HG03342 (cell line): ENCODE measurements around the gene SVBP.
A peak's percentile ranks its signal among the peaks of the same experiment; 100 is the strongest.
"Not testable (repeated sequence)": the region's sequence is repeated elsewhere in the genome, so short reads cannot be mapped to it uniquely, and the experiment has no call there.

ENCODE experiments used
- ATAC-seq: cut with Tn5 transposase; IDR thresholded peaks from one replicate; pipeline ENCODE4 v1.9.1; 2021; ENCODE audit warnings: mild to moderate bottlenecking, moderate library complexity; ENCODE audit not compliant: unreplicated experiment

The SVBP gene

GRCh38 chr1:42816585-42817439, at the start of gene SVBP, which contains the start of gene ERMAP:
Gene SVBP (minus strand): TSS chr1:42817397. CDS start chr1:42816544, 853 bp downstream.
Gene ERMAP (plus strand): TSS chr1:42817122. CDS start chr1:42830449, 13,327 bp downstream.
- peak; percentile 72 for ATAC-seq

- no peak for ATAC-seq
These were observed 49.4 kb upstream of the SVBP start for GRCh38 chr1:42866549-42866948.

DNA sequence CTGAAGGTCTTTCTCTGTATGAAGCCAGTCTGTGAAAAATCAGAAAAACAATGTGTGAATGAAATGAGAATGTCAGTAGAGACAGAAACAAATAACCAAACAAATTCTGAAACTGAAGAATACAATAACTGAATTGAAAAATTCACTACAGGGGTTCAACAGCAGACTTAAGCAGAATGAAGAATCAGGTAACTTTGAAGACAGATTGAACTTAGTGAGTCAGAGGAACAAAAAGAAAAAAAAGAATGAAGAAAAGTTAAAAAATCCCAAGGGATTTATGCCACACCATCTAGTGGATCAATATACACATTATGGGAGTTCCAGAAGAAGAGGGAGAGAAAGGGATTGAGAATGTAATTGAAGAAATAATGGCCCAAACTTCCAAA, 43.8 kb upstream of the SVBP start:
- no peak for ATAC-seq

DNA sequence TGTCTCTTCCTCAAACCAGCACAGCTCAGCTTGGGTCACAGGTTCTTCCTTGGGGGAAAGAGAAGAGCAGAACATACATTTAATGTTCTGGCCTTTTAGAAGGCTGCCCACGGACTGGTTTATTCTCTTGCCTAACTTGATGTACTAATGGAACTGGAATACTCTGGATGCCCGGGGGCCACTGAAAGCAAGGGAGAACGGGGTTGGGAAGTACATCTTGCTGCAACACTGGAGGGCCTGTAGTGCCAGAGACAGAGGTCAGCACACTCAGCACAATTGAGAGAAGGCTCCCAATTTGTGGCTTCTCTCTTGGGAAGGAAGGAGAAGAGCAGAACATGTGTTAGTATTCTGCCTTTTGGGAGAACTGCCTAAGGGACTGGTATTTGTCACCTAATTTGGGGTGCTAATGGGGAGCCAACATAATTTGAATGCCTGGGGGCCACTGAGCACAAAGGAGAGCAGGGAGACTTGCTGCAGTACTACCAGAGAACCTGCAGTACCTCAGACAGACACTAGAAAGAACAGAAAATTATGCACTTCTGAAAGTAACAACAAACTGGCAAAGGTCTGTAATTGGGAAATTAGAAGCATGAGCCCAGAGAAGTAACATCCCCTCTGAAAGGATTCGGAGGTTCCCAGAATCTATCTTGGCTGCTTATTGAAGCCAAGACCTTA, 43.3 kb upstream of the SVBP start:
- no peak for ATAC-seq

- not testable (repeated sequence) for ATAC-seq
These were observed 42.2 kb upstream of the SVBP start for GRCh38 chr1:42859366-42859765.

GRCh38 chr1:42856554-42856953, 39.4 kb upstream of the SVBP start:
- not testable (repeated sequence) for ATAC-seq

- no peak for ATAC-seq
These were observed 36.1 kb upstream of the SVBP start for GRCh38 chr1:42853116-42853884.

DNA sequence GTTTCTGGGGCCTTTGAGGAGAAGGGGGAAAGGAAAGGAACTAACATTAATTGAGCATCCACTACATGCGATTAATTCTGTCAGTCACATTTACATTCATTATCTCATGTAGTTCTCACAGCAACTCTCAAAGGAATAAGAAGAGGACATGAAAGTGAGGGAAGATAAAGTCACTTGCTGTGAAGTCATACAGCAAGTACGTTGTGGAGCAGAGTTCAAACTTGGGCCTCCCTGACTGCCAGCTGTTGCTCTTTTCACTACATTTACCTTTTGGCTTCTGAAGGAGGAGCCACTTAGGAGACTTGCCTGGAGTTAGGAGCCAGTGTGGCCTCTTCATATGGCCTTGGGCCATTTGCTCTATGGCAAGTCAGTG, 35.4 kb upstream of the SVBP start:
- no peak for ATAC-seq

- no peak for ATAC-seq
These were observed 34.9 kb upstream of the SVBP start for GRCh38 chr1:42851960-42852607.

DNA sequence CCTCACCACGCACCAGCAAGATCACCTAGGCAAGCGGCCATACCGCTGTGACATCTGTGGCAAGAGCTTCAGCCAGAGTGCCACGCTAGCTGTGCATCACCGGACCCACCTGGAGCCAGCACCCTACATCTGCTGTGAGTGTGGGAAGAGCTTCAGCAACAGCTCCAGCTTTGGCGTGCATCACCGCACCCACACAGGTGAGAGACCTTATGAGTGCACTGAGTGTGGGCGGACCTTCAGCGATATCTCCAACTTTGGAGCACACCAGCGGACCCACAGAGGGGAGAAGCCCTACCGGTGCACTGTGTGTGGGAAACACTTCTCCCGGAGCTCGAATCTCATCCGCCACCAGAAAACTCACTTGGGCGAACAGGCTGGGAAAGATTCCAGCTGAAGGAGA, 34.2 kb upstream of the SVBP start:
- no peak for ATAC-seq

- no peak for ATAC-seq
These were observed 32.7 kb upstream of the SVBP start for GRCh38 chr1:42849944-42850343.

DNA sequence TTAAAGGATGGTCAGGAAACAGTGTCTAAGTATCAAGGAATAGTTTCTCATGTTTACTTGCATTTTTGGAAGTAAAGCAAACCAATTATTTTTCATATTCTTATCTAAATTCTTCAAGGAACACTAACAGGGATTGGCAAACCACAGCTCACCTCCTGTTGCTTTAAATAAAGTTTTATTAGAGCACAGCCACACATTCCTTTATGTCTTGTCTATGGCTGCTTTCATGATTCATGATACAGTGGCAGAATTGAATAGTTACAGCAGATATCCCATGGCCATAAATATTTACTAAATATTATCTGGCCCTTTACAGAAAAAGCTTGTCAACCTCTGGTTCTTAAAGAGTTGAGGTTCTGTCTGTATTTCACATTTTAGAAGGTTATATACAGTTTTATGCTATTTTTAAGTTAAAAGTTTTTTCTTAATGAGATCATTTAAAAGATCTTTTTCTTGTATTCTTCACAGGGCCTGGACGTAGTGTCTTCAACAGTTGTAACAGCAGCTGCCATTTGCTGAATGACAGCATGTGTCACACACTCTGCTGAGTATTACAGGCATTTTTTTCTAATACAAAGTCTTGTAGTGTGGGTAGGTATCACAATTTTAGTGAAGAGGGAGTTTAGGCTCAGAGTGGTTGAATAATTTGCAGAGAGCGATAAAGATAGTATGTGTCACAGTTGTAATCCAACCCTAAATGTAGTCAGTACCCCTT, 31.8 kb upstream of the SVBP start:
- ATAC-seq: no peak

DNA sequence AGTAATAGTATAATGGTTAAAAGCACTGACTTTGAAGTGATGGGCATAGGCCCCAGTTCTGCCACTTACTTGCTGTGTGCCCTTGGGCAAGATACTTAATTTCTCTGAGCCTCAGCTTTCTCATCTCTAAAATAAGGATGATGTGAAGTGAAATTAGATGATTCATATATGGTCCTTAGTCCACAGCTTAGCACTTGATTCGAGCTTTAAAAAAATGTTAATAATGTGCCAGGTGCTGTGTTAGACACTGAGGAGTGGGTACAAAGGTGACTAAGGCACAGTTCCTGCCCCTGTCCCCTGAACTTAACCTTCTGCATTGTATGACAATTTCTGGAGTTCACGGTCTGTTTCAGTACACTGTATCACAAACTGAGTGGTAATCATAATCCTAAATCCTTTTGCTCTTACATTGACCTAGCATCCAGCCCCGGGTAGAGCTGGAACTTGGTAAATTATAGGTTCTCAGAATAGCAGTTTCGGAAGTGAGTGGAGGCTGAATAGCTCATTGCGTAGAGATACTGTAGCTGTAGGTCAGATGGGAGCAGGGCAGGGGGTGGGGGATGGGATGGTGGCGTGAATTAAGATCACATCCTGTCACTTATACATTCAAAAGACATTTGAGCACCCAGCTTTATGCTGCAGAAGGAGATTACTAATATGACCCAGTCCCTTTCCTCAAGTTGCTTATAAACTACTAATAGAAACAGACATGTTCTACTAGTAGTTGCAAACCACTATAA, 30.7 kb upstream of the SVBP start:
- ATAC-seq: no peak

DNA sequence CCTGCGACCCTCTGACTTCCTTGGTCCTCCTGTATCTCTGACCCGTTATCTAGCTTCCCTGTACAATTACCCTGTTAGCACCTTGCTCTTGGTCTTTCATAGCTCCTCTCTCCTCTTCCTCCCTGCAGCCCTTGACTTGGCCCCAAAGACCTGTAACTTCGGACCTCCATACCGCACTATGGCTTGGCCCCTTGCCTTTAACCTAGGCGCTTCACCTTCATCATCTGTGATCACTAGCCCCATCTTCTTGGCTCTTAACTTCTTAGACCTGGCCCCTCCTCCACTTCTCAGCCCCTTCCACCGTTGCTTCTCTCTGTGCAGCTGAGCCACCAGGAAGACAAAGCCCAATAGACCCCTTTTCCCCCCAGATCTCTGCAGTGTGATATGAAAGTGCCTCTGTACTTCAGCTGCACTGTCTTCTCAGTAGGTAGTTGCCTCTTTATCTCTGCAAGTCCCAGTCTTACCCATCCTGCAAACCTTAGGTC, 30.0 kb upstream of the SVBP start:
- ATAC-seq: no peak

DNA sequence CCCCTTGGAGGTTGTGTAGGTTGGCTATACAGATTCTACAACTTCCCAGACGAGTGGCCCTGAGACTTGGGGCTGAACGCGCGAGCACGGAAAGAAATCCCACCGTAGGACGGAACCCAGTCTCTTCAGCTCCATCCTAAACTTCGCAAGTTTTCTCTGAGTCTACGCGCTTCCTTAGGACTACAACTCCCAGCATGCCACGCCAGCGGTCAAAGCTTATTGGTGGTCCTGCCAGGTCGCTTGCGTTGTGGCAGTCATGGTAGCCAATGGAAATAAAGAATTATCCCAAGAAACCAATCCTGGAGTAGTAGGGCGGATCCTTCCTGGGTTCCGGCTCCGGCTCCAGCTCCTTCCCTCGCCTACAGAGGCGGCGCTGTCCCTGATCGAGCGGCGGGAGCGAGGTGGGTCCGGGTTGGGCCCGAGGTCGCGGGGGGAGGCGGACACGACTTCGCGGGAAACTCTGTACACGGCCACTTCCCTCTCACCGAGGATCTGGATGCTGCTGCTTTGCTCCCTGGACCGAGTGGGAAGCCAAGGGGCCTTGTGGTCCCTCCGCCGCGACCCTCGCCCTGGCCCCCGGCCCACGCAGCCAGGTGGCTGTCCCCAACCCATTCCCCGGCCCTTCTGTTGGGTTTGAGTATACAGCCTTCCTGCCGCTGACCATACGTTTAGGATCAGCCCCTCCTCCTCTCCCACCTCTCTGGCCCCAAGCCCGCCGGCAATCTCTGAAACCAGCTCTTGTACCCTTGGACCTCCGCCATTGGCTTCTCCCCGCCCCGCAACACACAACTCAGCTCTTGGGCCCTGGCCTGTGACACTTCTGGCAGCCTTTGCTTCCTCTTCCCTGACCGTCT, 29.3 kb upstream of the SVBP start, which contains the start of gene ZNF691:
Gene ZNF691, plus strand, starts transcription at position 357 of the 854 bp plus-strand sequence. CDS start 3,046 bp downstream, outside the sequence.
- ATAC-seq: peak; percentile 96

DNA sequence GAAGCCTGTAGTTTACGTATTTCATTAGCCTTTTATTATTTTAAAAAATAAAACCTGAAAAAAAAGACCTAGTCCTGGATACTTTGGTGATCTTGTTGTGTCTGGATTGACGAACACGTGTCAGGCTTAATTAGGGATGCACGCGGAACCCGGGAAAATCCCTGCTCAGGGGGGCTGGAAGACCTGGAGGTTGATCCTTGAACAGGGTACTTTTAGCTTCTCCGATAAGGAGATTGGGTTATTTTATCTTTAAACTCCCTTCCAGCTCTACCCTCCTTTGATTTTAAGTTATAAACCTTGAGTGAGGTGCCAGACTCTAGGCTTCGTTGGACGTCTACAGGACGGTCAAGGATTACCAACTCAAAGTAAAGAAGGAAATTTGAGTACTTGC, 28.7 kb upstream of the SVBP start:
- ATAC-seq: no peak

DNA sequence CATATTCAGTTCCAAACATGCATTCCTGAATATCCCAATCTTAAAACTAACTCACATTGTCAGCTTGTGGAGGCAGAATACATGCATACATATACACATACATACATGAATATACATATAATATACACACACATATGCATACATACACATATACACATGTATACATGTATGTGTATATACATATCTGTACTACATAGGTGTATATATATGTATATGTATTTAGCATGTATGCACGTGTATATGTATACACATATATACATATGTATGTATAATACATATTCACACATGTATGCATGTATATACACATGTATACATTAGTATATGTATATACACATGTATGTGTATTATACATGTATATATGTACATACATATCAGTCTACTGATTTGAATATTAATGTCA, 28.0 kb upstream of the SVBP start:
- ATAC-seq: no peak

DNA sequence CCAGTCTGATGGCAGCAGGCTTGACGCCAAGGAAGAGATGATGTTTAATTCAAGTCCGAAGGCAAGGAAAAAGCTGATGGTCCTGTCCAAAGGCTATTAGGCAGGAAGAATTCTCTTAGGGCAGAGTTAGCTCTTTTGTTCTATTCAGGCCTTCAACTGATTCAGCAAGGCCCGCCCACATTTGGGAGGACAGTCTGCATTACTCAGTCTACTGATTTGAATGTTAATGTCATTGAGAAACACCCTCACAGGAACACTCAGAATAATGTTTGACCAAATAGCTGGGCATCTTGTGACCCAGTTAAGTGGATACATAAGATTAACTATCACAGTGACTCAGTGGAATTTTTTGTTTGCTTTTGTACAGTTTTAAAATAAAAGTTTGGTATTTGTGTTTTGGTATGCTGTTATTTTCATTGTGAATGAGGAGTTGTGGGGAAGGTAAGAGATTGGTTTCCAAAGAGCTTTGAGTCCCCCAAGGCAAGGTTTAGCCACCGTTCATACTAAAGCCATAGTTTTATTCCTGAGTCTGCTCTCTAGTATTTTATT, 27.5 kb upstream of the SVBP start:
- no peak for ATAC-seq
